ENCODE data around the gene KLHL29. TPM values are rescaled to one million over a fixed set of nuclear protein-coding genes. Genes with fewer than 3 reads are reported as not detected.
A peak's percentile ranks its signal among the peaks of the same experiment; 100 is the strongest.

The KLHL29 gene
- total RNA-seq, 1 donor from 2014 or later: 2.3 TPM

- ATAC-seq: peak; percentile 33
- DNase-seq (ENCODE audit: low spot score): no peak
Measured at GRCh38 chr2:23664066-23664788, 279.2 kb downstream of the KLHL29 start.

GRCh38 chr2:23666241-23666979 lies 281.4 kb downstream of the KLHL29 start:
- DNase-seq (ENCODE audit: low spot score): no peak
- ATAC-seq: no peak

- no peak for ATAC-seq
- no peak for DNase-seq (ENCODE audit: low spot score)
Measured at GRCh38 chr2:23666980-23667357, 282.0 kb downstream of the KLHL29 start.

GRCh38 chr2:23668756-23669304 lies 283.9 kb downstream of the KLHL29 start:
- ATAC-seq (no peak), DNase-seq (ENCODE audit: low spot score) (no peak)

- peak; percentile 21 for ATAC-seq
- DNase-seq (ENCODE audit: low spot score): no peak
Measured at GRCh38 chr2:23669413-23670244, 284.6 kb downstream of the KLHL29 start.

GRCh38 chr2:23670245-23670592 lies 285.2 kb downstream of the KLHL29 start:
- no peak for ATAC-seq
- no peak for DNase-seq (ENCODE audit: low spot score)

GRCh38 chr2:23673082-23673481 lies 288.1 kb downstream of the KLHL29 start:
- ATAC-seq (no peak), DNase-seq (ENCODE audit: low spot score) (no peak)

GRCh38 chr2:23673830-23674679 lies 289.1 kb downstream of the KLHL29 start:
- ATAC-seq (peak; percentile 59), DNase-seq (ENCODE audit: low spot score) (no peak)

GRCh38 chr2:23675506-23675905 lies 290.5 kb downstream of the KLHL29 start:
- ATAC-seq (no peak), DNase-seq (ENCODE audit: low spot score) (no peak)

GRCh38 chr2:23677836-23678235 lies 292.9 kb downstream of the KLHL29 start:
- ATAC-seq: no peak
- no peak for DNase-seq (ENCODE audit: low spot score)

GRCh38 chr2:23679044-23679443 lies 294.1 kb downstream of the KLHL29 start:
- no peak for DNase-seq (ENCODE audit: low spot score)
- no peak for ATAC-seq

- ATAC-seq (no peak), DNase-seq (ENCODE audit: low spot score) (no peak)
Measured at GRCh38 chr2:23680951-23681350, 296.0 kb downstream of the KLHL29 start.

GRCh38 chr2:23681356-23682140 lies 296.6 kb downstream of the KLHL29 start:
- no peak for ATAC-seq
- no peak for DNase-seq (ENCODE audit: low spot score)

GRCh38 chr2:23682481-23682880 lies 297.5 kb downstream of the KLHL29 start:
- DNase-seq (ENCODE audit: low spot score): no peak
- no peak for ATAC-seq

- DNase-seq (ENCODE audit: low spot score) (no peak), ATAC-seq (no peak)
Measured at GRCh38 chr2:23683001-23683400, 298.0 kb downstream of the KLHL29 start.

GRCh38 chr2:23684395-23685176 lies 299.6 kb downstream of the KLHL29 start:
- no peak for DNase-seq (ENCODE audit: low spot score)
- ATAC-seq: peak; percentile 12

- DNase-seq (ENCODE audit: low spot score) (no peak), ATAC-seq (no peak)
Measured at GRCh38 chr2:23685181-23685580, 300.2 kb downstream of the KLHL29 start.

- no peak for DNase-seq (ENCODE audit: low spot score)
- no peak for ATAC-seq
Measured at GRCh38 chr2:23685706-23686105, 300.7 kb downstream of the KLHL29 start.
